CD14-positive monocyte (primary cell): Measurements from ENCODE around the gene PTGFRN. TPM values are rescaled to one million over a fixed set of nuclear protein-coding genes. Genes with fewer than 3 reads are reported as not detected.
A peak's percentile ranks its signal among the peaks of the same experiment; 100 is the strongest.

ENCODE experiments used
- DNase-seq, 3 donors: peaks; one replicate each; pipeline ENCODE4 v3.0.0-alpha.2; 2011 to 2022
- H2AFZ ChIP-seq: 2 replicates; pipeline ENCODE4 v1.6.0; 2012; ENCODE audit warnings: mild to moderate bottlenecking, low read depth, low read length, inconsistent platforms; ENCODE audit not compliant: insufficient read depth, poor library complexity, severe bottlenecking
- H3K27ac ChIP-seq, 2 donors: 1 replicate in 1 of 2; 2 replicates in 1 of 2; pipeline ENCODE4 v1.5.1; 2012 to 2013; ENCODE audit warnings: low read length in 2 of 2, control low read depth in 1 of 2, inconsistent platforms in 1 of 2, low read depth in 1 of 2, mild to moderate bottlenecking in 1 of 2
- H3K27me3 ChIP-seq, 2 donors: one replicate each; pipeline versions ENCODE4 v1.6.0 to v1.6.1; 2011 to 2013; ENCODE audit warnings: low read length in 2 of 2; ENCODE audit not compliant: control insufficient read depth in 2 of 2, insufficient read depth in 2 of 2
- H3K36me3 ChIP-seq, 2 donors: replicated peaks in 1 of 2; 1 replicate in 1 of 2; 2 replicates in 1 of 2; pipeline versions ENCODE4 v1.5.1 to v1.6.1; 2012 to 2013; ENCODE audit warnings: low read length in 2 of 2, control low read depth in 1 of 2, inconsistent platforms in 1 of 2, mild to moderate bottlenecking in 1 of 2; ENCODE audit not compliant: insufficient read depth in 2 of 2, control insufficient read depth in 1 of 2
- H3K4me1 ChIP-seq, 2 donors: 1 replicate in 1 of 2; 2 replicates in 1 of 2; pipeline versions ENCODE4 v1.5.1 to v1.6.1; 2012 to 2013; ENCODE audit warnings: low read length in 2 of 2, control low read depth in 1 of 2, inconsistent platforms in 1 of 2, mild to moderate bottlenecking in 1 of 2, moderate library complexity in 1 of 2; ENCODE audit not compliant: insufficient read depth in 2 of 2, control insufficient read depth in 1 of 2
- H3K4me2 ChIP-seq: replicated peaks from 2 replicates; pipeline ENCODE3; 2012; ENCODE audit warnings: low read length, moderate library complexity, mild to moderate bottlenecking; ENCODE audit not compliant: poor library complexity, severe bottlenecking; ENCODE audit errors: extremely low read depth
- H3K4me3 ChIP-seq, 3 experiments: fragments of 200-600 bp in 1 of 3; sonication (generic) in 1 of 3; replicated peaks in 1 of 3; 1 replicate in 2 of 3; 2 replicates in 1 of 3; pipeline ENCODE4 v1.5.1; 2011 to 2013; ENCODE audit warnings: low read length in 3 of 3, mild to moderate bottlenecking in 3 of 3, control low read depth in 2 of 3, low read depth in 2 of 3, inconsistent platforms in 1 of 3, moderate library complexity in 1 of 3
- H3K79me2 ChIP-seq: 2 replicates; pipeline ENCODE4 v1.6.0; 2012; ENCODE audit warnings: mild to moderate bottlenecking, control low read depth, inconsistent platforms, low read length, moderate library complexity; ENCODE audit not compliant: insufficient read depth
- H3K9ac ChIP-seq: 2 replicates; pipeline ENCODE4 v1.6.0; 2017; ENCODE audit warnings: low read length, mild to moderate bottlenecking; ENCODE audit not compliant: insufficient read depth, poor library complexity, severe bottlenecking
- H3K9me3 ChIP-seq, 2 donors: replicated peaks in 1 of 2; 1 replicate in 1 of 2; 2 replicates in 1 of 2; pipeline versions ENCODE4 v1.5.1 to v1.6.1; 2012 to 2013; ENCODE audit warnings: low read length in 2 of 2, control low read depth in 1 of 2; ENCODE audit not compliant: control insufficient read depth in 1 of 2, insufficient read depth in 1 of 2
- H4K20me1 ChIP-seq: 2 replicates; pipeline ENCODE4 v1.6.0; 2012; ENCODE audit warnings: mild to moderate bottlenecking, low read length, control low read depth, moderate library complexity; ENCODE audit not compliant: insufficient read depth
- H3K27ac Mint-ChIP-seq, 7 donors: one replicate each; pipeline ENCODE4 v1.8.0; 2020; ENCODE audit warnings: mild to moderate bottlenecking in 7 of 7, mixed read lengths in 7 of 7, moderate library complexity in 6 of 7, inconsistent platforms in 2 of 7
- H3K27me3 Mint-ChIP-seq, 3 donors: one replicate each; pipeline ENCODE4 v1.8.0; 2021 to 2022; ENCODE audit warnings: low read depth in 3 of 3, mild to moderate bottlenecking in 3 of 3, mixed read lengths in 3 of 3, moderate library complexity in 3 of 3, inconsistent platforms in 1 of 3
- H3K36me3 Mint-ChIP-seq, 2 donors: one replicate each; pipeline ENCODE4 v1.8.0; 2020; ENCODE audit warnings: mixed read lengths in 2 of 2, inconsistent platforms in 1 of 2, mild to moderate bottlenecking in 1 of 2
- H3K4me1 Mint-ChIP-seq: one replicate; pipeline ENCODE4 v1.8.0; 2020; ENCODE audit warnings: mild to moderate bottlenecking, mixed read lengths
- H3K4me3 Mint-ChIP-seq, 2 donors: one replicate each; pipeline ENCODE4 v1.8.0; 2020; ENCODE audit warnings: mild to moderate bottlenecking in 2 of 2, mixed read lengths in 2 of 2, moderate library complexity in 1 of 2
- H3K9me3 Mint-ChIP-seq, 7 donors: one replicate each; pipeline ENCODE4 v1.8.0; 2020 to 2022; ENCODE audit warnings: mixed read lengths in 7 of 7, mild to moderate bottlenecking in 6 of 7, moderate library complexity in 6 of 7, inconsistent platforms in 2 of 7
- CTCF ChIP-seq: fragments of 200-600 bp; IDR thresholded peaks from one replicate; pipeline ENCODE4 v1.8.0; 2022; ENCODE audit warnings: antibody characterized with exemption, mild to moderate bottlenecking
- WGBS: methylation state at CpG from one replicate; pipeline ENCODE4 v1.1.5; 2013; ENCODE audit warnings: missing lambda C conversion rate; ENCODE audit not compliant: insufficient coverage; 5-methylcytosine and 5-hydroxymethylcytosine counted together
- intact Hi-C, 2 donors: fragments of 100-400 bp; cut with micrococcal nuclease; formaldehyde crosslinking; loops; one replicate each; pipeline versions ENCODE4 v1.15.0 to v1.15.1; 2023
- polyA plus RNA-seq, 3 donors: library from polyadenylated mRNA; depleted of rRNA in 1 of 3; unstranded in 2 of 3; stranded (reverse) in 1 of 3; fragments of 300-500 nt in 2 of 3; fragments of >200 nt in 1 of 3; fragmentation: Illumina TruSeq in 2 of 3; gene quantifications; 1 replicate in 2 of 3; 2 replicates in 1 of 3; pipeline ENCODE4 v1.2.3, GENCODE V29; 2012 to 2021

The PTGFRN gene
- polyA plus RNA-seq, 3 donors, result 1.5 to 2.9 (median 1.6) TPM

- Mint-ChIP-seq H3K27me3 (peaks cover 0 to 3% (median 2%) of the 10 kb centered on the region in 3 donors), H3K27ac (no peak overlapping the region), H3K36me3 (peaks cover 76 to 77% of the 10 kb centered on the region in 2 donors), H3K4me1 (peaks cover 6% of the 10 kb centered on the region), H3K9me3 (no peaks in the 10 kb centered on the region), H3K4me3 (no peak overlapping the region)
- Histone ChIP-seq H3K9me3 (no peaks in the 10 kb centered on the region), H3K9ac (no peak overlapping the region), H3K27ac (no peak overlapping the region), H2AFZ (no peak overlapping the region), H3K4me2 (no peak overlapping the region), H3K27me3 (no peaks in the 10 kb centered on the region), H3K79me2 (no peaks in the 10 kb centered on the region), H3K4me3 (no peak overlapping the region), H3K4me1 (peaks cover 0 to 6% of the 10 kb centered on the region in 2 donors), H4K20me1 (no peaks in the 10 kb centered on the region), H3K36me3 (peaks cover 7 to 69% of the 10 kb centered on the region in 2 donors)
- WGBS, result 93% methylated on average over 3 of the region's 7 CpGs
- DNase-seq, result no peak
- no peak for TF ChIP-seq CTCF
- intact Hi-C loops, result no loop called here
These were observed 125.1 kb downstream of the PTGFRN start for GRCh38 chr1:117034791-117035290.

DNA sequence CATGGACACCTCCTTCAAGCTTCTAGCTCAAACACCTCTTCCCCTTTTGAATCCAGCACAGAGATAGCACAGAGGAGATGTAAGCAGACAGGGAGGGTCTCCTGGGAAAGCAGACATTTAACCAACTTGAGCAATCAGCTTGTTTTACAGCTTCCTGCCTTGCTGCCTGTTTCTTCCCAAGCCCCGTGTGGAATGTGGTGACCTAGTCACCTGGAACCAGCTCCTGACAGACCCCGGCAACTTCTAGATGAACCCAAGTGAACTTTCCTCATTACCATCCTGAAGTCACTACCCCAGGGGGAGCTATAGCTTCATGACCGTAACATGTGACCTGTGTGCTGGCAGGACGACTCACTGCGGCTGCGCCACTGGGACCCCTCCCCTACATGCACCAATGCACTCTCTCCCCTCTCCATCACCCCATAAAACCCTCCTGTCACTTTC, 126.3 kb downstream of the PTGFRN start:
- no peak overlapping the region for H2AFZ ChIP-seq
- 68% methylated on average over 6 of the region's 6 CpGs for WGBS

More for the DNA sequence above, 126.3 kb downstream of the PTGFRN start:
- Mint-ChIP-seq H3K36me3 (peaks cover 66 to 68% of the 10 kb centered on the region in 2 donors), H3K27me3 (peaks cover 0 to 3% (median 2%) of the 10 kb centered on the region in 3 donors), H3K27ac (peak overlapping the region in 2 of 7 donors; percentile 30 to 47), H3K4me3 (no peak overlapping the region), H3K4me1 (peaks cover 7% of the 10 kb centered on the region), H3K9me3 (no peaks in the 10 kb centered on the region)
- no peak overlapping the region for H3K27ac ChIP-seq
- no peak for TF ChIP-seq CTCF
- no peaks in the 10 kb centered on the region for H4K20me1 ChIP-seq
- H3K9me3 ChIP-seq, result no peaks in the 10 kb centered on the region
- H3K4me1 ChIP-seq, result peaks cover 0 to 6% of the 10 kb centered on the region in 2 donors
- no peak overlapping the region for H3K4me3 ChIP-seq
- H3K79me2 ChIP-seq, result no peaks in the 10 kb centered on the region
- H3K36me3 ChIP-seq, result peaks cover 7 to 61% of the 10 kb centered on the region in 2 donors
- H3K9ac ChIP-seq, result no peak overlapping the region
- DNase-seq, result no peak
- intact Hi-C loops, result no loop called here
- H3K4me2 ChIP-seq, result no peak overlapping the region
- H3K27me3 ChIP-seq, result no peaks in the 10 kb centered on the region
